ENCODE data around the gene INPP5D.
"Not testable (repeated sequence)": the region's sequence is repeated elsewhere in the genome, so short reads cannot be mapped to it uniquely, and the experiment has no call there.

Gene INPP5D

GRCh38 chr2:233146194-233146593, 86.1 kb downstream of the INPP5D start:
- no peak for DNase-seq (ENCODE audit: low read depth)

- no peak for DNase-seq (ENCODE audit: low read depth)
Measured at GRCh38 chr2:233147136-233147828, 87.1 kb downstream of the INPP5D start.

GRCh38 chr2:233147829-233148167, 87.7 kb downstream of the INPP5D start:
- DNase-seq (ENCODE audit: low read depth) = no peak

GRCh38 chr2:233148354-233148753, 88.2 kb downstream of the INPP5D start:
- DNase-seq (ENCODE audit: low read depth) = no peak

GRCh38 chr2:233152541-233152940, 92.4 kb downstream of the INPP5D start:
- DNase-seq (ENCODE audit: low read depth) = peak; percentile 19

- peak; percentile 9 for DNase-seq (ENCODE audit: low read depth)
Measured at GRCh38 chr2:233153146-233153798, 93.1 kb downstream of the INPP5D start.

- DNase-seq (ENCODE audit: low read depth) = no peak
Measured at GRCh38 chr2:233156001-233156400, 95.9 kb downstream of the INPP5D start.

- not testable (repeated sequence) for DNase-seq (ENCODE audit: low read depth)
Measured at GRCh38 chr2:233156461-233156860, 96.3 kb downstream of the INPP5D start.

GRCh38 chr2:233161730-233162129, 101.6 kb downstream of the INPP5D start:
- no peak for DNase-seq (ENCODE audit: low read depth)

- no peak for DNase-seq (ENCODE audit: low read depth)
Measured at GRCh38 chr2:233162770-233163169, 102.6 kb downstream of the INPP5D start.

GRCh38 chr2:233163486-233164103, 103.5 kb downstream of the INPP5D start:
- no peak for DNase-seq (ENCODE audit: low read depth)

GRCh38 chr2:233164128-233164635, 104.0 kb downstream of the INPP5D start:
- DNase-seq (ENCODE audit: low read depth) = no peak

GRCh38 chr2:233164967-233165366, 104.8 kb downstream of the INPP5D start:
- DNase-seq (ENCODE audit: low read depth) = no peak

- no peak for DNase-seq (ENCODE audit: low read depth)
Measured at GRCh38 chr2:233165543-233165894, 105.4 kb downstream of the INPP5D start.

- peak; percentile 23 for DNase-seq (ENCODE audit: low read depth)
Measured at GRCh38 chr2:233165895-233166661, 105.9 kb downstream of the INPP5D start.

- no peak for DNase-seq (ENCODE audit: low read depth)
Measured at GRCh38 chr2:233168445-233168844, 108.3 kb downstream of the INPP5D start.

- no peak for DNase-seq (ENCODE audit: low read depth)
Measured at GRCh38 chr2:233168919-233169318, 108.8 kb downstream of the INPP5D start.

- no peak for DNase-seq (ENCODE audit: low read depth)
Measured at GRCh38 chr2:233171344-233171743, 111.2 kb downstream of the INPP5D start.

GRCh38 chr2:233173115-233173514, 113.0 kb downstream of the INPP5D start:
- no peak for DNase-seq (ENCODE audit: low read depth)

- no peak for DNase-seq (ENCODE audit: low read depth)
Measured at GRCh38 chr2:233174137-233174536, 114.0 kb downstream of the INPP5D start.

GRCh38 chr2:233178994-233179847, 119.1 kb downstream of the INPP5D start:
- DNase-seq (ENCODE audit: low read depth) = no peak

Data from stromal cell of bone marrow (primary cell).